ENCODE measurements around the gene RAI1.

Gene RAI1

DNA sequence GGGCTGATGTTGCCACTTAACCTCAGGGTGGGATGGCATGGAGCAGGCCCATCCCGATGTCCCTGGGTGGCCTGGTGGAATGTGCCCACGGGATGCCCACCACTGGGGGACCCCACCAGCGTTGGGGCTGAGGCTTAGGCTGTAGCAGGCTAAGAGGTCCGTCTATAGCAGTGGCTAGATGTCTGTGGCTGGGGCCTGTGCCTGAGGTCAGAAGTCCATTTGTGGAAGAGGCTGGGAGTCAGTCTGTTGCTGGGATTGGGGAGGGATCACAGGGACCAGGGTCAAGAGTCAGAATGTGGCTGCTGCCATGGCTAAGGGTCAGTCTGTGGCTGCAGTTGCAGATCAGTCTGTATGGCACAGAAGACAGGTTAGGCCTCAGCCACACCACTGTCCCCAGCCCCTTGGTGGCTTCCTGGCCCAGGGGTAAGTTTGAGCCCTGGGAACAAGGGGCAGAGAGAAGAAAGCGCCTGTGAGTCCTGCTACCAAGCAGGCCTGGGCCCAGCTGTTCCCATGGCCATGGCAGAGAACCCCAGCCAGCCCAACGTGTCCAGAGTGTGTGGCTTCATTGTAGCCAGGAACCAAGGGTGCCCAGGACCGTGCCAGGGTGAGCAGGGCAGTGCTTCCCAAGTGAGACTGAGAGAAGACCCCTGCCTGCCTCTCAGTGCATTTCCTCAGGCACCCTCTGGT lies 35.7 kb downstream of the RAI1 start:
- no peak for DNase-seq (ENCODE audit: low read depth in 1 of 2, low spot score in 1 of 2)

DNA sequence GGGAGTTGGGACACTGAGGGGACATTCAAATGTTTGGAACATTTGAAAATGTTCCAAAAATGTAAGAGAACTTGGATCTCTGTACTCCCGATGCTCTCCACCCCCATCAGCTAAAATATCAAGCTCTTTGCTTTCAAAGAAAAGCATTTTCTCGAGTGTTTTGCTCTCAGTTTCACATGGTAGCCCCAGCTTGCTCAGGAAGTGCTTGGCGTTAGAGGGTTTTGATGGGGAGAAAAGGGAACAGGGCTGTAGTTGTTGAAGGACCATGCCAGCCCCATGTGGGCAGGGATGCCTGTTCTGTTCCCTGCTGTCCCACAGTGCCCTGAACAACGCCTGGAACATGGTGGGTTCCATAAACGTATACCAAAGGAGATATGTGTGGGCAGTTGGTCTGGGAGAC lies 37.0 kb downstream of the RAI1 start:
- DNase-seq (ENCODE audit: low read depth in 1 of 2, low spot score in 1 of 2): no peak

DNA sequence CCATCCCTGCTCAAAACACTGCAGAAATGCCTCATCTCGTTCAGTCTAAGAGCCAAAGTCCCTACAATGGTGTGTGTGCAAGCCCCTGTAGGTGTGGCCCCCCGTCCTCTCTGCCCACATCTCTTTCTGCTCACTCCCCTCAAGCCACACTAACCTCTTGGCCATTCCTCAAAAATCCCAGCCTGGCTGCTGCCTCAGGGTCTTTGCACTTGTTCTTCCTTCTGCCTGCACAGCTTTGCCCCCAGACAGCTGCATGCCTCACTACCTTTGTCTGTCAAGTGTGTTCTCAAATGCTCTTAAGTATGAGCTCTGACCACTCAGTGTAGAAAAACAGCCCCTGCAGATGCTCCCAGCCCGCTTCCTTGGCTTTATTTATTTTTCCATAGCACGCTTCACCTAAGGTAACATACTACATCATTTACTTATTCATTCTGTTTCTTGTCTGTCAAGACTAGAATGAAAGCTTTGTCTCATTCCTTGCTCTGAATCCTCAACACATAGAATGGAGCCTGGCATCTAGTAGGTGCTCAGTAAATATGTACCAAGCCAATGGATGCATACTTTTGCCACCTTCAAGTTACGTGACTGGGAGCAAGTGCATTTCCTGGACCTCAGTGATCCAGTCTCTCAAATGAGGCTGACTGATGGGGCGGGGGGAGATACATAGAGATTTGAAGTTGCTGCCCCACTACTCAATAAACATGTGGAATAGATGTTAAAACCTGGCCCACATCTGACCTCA lies 38.1 kb downstream of the RAI1 start:
- DNase-seq (ENCODE audit: low read depth in 1 of 2, low spot score in 1 of 2): no peak

DNA sequence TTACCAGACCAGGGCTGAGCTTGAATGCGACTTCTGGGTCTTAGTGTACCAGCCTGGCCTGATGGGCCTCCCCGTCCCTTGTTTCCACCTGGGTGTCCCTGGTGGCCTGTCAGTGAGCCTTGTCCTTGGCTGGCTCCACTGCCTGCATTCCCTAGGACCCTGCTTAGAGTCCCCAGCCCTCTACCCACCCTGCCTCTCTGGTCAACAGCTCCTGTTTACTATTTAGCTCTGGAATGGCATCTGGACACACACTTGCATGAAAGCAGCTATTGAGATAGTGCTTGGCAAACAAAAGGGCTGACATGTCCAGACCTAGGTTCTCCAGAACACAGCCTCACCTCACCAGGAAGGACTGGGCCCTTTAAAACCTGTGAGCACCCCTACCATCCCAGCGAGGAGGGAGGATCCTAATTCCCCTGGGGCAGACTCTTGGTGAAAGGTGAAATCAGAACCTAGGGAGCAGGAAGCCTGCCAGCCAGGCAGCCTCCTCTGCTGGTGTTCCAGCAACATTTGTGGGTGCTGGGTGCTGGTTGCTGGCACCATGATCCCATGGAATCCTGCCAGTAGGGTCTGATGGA lies 38.8 kb downstream of the RAI1 start:
- no peak for DNase-seq (ENCODE audit: low read depth in 1 of 2, low spot score in 1 of 2)

DNA sequence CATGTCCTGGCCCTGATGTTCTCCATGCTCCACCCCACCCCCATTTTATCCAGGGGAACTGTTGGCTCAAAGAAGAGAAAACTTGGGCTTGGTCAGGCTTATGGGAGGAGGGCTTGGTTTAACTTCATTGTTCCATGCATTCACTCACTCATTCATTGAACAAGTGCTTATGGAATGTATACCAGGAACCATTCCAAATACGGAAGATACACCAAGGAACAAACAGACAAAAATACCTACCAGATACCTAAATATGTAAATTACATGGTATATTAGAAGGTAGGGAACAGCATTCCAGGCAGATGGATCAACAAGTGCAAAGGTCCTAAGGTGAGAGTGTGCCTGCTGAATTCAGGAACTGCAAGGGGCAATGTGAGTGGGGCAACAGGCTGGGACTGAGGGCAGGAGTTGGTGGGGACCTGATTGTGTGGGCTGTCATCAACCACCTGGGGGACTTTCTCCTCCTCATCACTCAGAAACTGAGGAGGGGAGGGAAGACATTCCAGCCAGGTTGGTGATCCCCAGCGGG lies 39.9 kb downstream of the RAI1 start:
- DNase-seq (ENCODE audit: low read depth in 1 of 2, low spot score in 1 of 2): no peak

DNA sequence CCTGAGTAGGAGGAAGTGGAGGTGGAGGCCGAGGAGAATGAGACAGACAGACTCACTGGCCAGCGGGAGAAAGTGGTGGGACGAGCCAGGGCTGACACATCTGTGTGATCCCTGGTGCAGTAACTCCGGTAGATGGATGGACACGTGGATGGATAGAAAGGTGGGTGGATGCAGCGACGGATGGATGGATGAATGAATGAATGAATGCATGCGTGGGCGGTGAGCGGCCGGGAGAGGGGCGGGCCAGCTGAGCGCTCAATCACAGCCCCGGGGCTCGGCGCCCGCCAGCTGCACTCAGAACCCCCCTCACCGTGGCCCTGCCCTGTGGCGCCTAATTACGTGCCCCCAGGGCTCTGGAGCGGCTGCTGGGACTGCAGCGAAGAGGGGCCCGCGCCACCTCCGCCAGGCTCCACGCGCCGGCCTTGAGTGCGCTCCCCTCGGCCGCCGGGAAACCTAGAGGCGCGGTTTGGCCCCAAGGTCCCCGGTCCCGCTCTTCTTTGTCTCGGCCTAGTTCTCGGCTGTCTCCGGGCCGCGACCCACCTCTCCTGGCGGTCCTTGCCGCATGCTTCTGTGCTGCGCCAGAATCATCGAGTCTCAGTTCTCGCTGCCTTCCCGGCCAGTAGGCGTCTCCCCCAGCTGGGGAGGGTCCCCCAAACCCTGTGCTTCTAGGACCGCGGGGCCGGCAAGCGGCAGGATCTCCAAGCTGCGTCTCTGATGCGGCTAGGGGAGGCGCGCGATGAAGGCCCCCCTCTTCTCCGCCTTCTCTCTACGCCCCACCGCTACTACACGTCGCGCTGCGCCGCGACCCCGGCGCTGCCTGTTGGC lies 41.0 kb downstream of the RAI1 start:
- DNase-seq (ENCODE audit: low read depth in 1 of 2, low spot score in 1 of 2): no peak

DNA sequence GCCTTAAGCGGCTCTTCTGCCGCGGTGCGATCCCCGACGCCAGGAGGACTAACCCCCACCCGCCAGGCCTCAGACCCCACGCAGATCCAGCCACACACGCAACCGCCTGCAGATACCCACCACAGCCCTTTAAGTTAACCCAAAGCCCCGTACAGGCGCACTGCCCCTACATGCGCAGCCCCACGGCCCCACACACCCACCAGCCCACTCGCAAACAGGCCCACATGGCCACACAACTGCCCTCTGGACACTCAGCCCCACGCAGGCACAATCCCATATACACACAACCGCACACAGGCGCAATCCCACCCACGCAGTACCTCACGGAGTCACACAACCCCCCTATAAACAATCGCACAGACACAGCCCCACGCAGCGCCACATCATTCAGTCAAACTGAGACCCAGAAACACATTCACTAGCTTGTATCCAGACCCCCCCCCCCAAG lies 41.7 kb downstream of the RAI1 start:
- no peak for DNase-seq (ENCODE audit: low read depth in 1 of 2, low spot score in 1 of 2)

DNA sequence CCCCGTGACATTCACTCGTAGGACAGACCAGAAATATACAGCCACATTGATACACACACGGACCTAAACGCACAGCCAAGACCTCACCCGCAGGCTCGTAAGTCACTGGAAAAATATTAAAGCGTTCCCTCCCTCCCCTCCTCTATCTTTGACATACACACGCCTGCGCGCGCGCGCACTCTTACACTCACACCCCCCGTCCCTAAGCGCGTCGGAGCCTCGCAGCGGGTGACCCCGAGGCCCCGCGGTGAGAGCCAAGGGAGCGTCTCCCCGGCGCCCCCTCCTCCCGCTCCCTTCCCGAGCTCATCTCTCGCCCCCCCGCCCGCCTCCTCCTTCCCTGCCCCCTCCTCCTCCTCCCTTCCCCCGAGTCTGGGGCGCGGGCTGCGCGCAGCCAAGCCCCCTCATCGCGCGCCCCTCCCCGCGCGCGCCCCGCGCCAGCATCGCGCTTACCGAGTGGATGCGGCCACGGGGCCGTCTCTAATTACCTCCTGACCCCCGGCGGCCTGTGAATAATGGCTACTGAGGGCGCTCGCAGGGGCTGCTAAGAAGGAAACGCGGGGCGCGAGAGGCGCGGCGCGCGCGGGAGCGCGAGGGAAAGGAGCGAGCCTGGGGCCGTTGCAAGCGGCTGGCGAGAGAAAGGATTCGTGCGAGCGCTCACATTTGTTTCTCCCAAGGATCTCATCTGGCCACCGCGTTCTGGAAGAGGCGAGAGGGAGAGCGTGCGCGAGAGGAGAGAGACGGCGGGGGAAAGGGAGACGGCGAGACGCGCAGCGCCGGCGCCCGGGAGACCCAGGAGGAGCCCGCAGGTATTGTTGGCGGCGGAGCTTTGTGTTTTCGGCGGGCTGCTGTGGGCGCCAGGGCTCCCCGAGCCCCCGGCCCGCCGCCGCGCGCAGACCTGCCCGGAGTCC lies 42.4 kb downstream of the RAI1 start:
- DNase-seq (ENCODE audit: low read depth in 1 of 2, low spot score in 1 of 2): no peak

DNA sequence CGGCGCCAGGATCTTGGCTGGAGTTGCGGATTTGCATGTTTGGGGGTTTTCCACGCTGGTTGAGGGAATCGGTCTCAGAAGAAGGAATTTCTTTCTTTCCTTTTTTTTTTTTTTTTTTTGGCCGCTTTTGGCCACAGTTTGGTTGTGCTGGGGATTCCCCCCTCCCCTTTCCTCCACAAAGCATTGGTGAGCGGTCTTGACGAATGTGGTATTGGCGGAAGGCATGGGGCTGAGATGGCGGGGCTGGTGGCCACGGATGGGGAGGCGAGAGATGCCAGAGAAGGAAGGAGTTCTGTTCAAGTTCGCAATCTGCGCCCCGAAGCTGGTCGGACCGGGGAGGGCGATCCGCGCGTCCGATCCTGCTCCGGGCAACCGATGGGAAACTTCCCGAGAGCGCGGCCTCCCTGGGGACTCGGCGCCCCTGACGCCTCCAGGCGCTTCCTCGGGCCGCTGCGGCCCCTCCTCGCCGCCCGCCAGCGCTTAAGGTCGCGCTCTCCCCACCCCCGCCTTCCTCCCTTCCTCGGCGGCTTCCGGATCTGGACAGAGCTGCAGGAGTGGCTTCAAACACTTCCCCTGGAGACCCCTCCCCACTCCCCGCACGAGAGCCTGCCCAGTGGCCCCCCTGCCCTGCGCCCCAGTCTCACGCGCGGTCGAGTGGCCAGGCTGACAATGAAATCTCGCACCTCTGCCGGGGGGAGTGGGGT lies 43.2 kb downstream of the RAI1 start:
- no peak for DNase-seq (ENCODE audit: low read depth in 1 of 2, low spot score in 1 of 2)

DNA sequence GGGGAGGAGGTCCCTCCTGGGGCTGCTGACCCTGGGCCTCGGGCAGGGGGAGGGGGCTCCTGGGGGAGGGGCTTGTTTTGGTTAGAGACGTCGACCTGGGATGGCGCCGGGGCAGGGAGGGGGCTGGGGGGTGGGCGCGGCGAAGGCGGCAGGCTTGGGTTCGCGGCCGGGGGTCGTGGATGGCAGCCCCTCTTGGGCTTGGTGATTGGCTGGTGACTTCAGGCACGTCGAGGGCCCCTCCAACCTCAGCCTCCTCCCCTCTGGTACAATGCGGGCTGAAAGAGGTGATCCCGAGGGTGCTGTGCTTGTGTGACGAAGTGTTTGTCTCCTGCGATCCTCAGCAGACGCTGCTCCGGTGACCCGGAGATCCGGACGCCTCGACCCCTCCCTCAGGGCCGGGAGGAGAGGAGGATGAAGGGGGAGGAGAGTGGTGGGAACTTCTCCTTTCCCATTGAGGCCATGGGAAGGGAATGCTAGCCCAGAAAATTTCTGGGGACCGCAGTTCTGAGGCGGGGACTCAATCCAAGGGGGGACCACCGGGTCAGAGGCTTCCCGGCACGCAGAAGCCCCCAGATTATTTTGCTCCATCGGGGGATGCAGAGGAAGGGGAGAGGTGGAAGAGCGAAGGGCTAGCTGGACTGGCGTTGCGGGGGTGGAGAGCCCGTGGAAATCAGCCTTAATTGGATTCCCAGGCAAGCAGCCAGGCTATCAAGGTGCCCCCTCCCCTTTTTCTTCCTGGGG lies 43.9 kb downstream of the RAI1 start:
- no peak for DNase-seq (ENCODE audit: low read depth in 1 of 2, low spot score in 1 of 2)

DNA sequence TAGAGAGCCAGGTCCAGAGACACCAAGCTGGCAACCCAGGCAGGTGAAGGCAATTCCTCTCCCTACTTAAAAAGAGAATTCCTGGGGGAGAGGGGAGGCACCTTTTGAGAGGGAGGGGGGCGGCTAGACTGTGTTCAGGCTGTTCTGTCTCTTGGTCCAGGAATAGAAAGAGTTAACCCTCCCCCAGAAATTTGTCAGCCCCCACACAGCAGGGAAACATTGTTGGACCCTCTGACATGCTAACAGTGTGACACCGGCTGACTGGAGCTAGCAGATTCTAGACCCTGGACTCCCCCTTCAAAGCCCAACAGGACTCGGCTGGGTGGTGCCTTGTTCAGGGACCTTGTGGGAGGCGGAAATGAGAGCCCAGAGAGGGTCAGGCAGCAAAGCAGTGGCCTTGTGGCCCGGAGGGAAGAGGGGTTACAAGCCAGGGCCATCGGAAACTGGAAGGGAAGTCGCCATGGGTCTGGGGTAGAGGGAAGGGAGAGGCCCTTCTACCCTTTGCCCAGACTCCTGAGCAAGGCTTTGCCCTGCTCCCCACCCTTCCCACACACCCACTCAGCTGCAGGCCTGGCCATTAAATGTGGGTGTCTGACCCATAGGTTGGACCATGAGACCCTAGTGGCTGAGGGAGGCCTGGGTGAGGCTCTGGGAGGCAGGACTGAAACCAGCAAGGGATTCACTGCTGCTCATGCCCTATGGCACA lies 44.6 kb downstream of the RAI1 start:
- DNase-seq (ENCODE audit: low read depth in 1 of 2, low spot score in 1 of 2): no peak

DNA sequence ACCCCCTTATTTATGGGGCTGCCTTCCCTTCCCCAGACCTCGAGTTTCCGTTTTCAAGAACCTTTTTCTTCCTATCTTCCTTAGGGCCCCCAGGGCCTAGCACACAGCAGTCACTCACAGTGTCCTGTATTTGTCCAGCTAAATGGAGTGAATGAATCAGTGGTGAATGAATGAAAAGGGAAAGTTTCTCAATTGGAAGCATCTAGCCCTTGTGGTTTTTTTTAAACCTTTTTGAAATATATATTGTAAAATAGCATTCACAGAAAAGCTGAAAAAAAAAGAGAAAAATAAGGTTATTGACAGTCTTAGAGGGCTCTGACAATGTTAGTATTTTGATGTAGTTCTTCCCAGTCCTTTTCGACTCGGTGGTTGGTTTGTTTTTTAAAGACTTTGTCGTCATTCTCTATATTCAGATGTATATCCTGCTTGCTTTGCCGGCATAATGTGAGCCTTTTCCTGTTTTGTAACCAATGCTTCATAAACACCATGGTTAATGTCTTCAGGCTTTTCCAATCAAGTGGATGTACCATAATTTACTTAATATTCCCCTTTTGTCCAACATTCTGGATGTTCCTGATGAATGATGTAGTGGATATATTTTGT lies 45.3 kb downstream of the RAI1 start:
- DNase-seq (ENCODE audit: low read depth in 1 of 2, low spot score in 1 of 2): no peak

DNA sequence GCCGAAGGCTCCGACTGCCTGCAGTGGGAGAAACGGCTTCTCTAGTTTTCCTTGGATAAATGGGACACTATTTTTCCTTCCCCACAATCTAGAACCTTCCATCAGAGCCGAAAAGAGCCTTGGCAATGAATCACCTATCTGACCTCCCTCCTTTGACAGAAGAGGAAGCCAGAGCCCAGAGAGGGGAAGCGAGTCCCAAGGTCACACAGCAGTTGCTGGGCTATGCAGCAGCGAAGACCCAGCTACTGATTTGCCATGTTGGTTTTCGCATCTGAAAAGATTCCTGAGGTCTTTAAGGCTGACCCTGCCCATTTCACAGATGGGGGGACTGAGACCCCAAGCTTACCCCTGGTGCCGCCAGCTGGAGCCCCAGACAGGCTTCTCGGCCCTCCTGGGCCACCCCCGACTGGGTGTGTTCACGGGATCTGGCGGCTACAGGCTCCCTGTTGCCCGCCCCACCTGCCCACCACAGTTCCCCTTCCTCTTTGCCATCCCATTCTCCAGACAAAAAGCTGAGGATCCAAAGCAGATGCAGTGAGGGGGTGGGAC lies 45.9 kb downstream of the RAI1 start:
- DNase-seq (ENCODE audit: low read depth in 1 of 2, low spot score in 1 of 2): no peak

DNA sequence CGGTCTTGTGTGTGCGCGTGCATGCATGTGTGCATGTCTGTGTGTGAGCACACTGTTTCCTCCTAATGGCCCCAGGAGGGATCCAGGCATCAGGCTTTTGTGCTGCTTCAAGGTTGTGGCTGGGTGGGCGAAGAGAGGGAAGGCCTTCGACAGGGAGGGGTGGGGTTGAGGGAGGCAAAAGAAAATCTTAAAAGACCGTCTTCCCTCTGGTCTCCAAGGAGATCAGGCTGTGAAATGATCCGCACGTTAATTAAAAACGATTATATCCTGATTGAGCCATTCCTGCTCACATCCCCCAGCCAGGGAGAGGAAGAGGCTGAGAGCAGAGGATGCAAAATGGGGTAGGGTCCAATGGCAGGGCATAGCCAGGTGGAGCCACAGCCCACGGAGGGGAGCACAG lies 46.9 kb downstream of the RAI1 start:
- no peak for DNase-seq (ENCODE audit: low read depth in 1 of 2, low spot score in 1 of 2)

DNA sequence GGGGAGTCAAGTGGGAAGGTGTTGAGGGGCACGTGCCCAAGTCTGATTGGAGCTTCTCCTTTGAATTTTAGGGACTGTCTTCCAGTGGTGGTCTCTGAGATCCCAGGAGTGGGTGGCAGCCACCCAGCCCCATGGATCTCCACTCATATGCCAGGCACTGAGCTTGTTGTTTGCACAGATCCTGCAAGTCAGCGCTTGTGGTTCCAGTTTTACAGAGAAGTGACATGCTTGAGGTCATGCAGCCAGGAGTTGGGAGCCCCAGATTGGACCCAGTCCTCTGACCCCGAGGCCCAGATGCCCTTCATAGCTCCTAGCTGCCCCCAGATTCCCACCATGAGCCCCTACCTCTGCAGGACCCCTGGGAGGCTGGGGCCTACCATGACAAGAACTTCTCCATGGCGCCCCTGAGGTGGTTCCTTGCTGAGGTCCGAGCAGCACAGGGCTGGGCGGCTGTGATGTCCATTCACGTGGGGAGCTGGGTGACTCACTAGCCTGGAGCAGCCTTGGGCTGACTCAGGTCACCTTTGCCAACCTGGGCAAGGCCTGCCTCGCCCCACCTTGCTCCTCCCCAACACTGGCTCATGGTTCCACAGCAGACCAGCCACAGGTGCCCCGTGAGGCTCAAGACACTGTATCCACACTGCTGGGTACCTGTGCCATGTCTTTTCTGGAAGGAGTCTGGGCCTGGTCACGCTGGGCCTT lies 47.4 kb downstream of the RAI1 start:
- no peak for DNase-seq (ENCODE audit: low read depth in 1 of 2, low spot score in 1 of 2)

DNA sequence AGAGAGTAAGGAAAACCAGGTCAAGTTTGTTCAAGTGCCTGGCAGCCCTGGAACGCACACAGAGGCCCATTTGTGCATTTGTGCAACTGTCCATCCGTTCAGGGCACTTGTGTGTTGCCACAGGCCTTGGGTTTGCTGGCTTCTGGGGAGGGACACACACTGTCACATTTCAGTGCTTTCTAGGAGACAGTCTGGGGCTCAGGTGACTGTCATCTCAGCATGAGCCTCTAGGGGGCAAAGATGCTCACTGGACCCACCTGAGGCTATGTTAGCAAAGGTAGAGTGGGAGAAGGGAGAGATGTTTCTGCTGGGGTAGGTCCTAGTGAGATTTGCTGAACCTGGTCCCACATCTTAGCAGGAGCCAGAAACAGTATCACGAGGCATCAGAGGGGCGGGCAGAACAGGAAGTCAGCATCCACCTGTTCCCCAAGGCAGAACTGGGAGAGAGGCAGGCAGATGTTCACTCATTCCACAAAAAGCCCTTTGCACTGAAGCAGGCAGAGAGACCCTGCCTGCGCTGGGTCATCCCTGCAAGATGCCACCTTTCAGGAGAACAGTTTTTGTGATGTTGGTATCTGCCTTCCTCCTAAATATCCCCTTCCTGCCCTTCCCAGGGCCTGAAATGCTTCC lies 48.5 kb downstream of the RAI1 start:
- peak in 1 of 2 donors; percentile 31 for DNase-seq (ENCODE audit: low read depth in 1 of 2, low spot score in 1 of 2)
